Subcutaneous adipose tissue (tissue), 4 donors: ENCODE measurements around the gene ABCF3. TPM values are rescaled to one million over a fixed set of nuclear protein-coding genes. Genes with fewer than 3 reads are reported as not detected.

Experiments
- CTCF ChIP-seq: fragments of 450-650 bp; IDR thresholded peaks from one replicate; pipeline ENCODE4 v1.5.1; 2016; ENCODE audit warnings: low read depth, mild to moderate bottlenecking, control low read depth, antibody characterized with exemption, moderate library complexity
- total RNA-seq, 4 donors: library from RNA; depleted of rRNA; stranded (reverse); fragments of >200 nt; gene quantifications; one replicate each; pipeline ENCODE4 v1.1.0, GENCODE V29; 2016

Gene ABCF3
- total RNA-seq, 4 donors from 2014 or later, result 40.8 to 72.5 (median 54.0) TPM

- TF ChIP-seq CTCF, result no peak
Observed at GRCh38 chr3:184183679-184184078, 2.3 kb upstream of the ABCF3 start.

GRCh38 chr3:184184546-184185230 lies 1.3 kb upstream of the ABCF3 start:
- no peak for TF ChIP-seq CTCF

GRCh38 chr3:184185461-184186183 lies 377 bp upstream of the ABCF3 start:
- TF ChIP-seq CTCF, result no peak

- no peak for TF ChIP-seq CTCF
Observed at GRCh38 chr3:184186902-184187207, 856 bp downstream of the ABCF3 start.

GRCh38 chr3:184188080-184188479 lies 2.1 kb downstream of the ABCF3 start:
- no peak for TF ChIP-seq CTCF

GRCh38 chr3:184189421-184189820 lies 3.4 kb downstream of the ABCF3 start:
- TF ChIP-seq CTCF, result no peak

- no peak for TF ChIP-seq CTCF
Observed at GRCh38 chr3:184192889-184193288, 6.9 kb downstream of the ABCF3 start.
